ENCODE measurements around the gene PTGES2. TPM values are rescaled to one million over a fixed set of nuclear protein-coding genes. Genes with fewer than 3 reads are reported as not detected.
A peak's percentile ranks its signal among the peaks of the same experiment; 100 is the strongest.

The PTGES2 gene
- total RNA-seq, 1 donor from 2014 or later, result 44.1 TPM

- no peak for DNase-seq (ENCODE audit: low read depth)
- Mint-ChIP-seq H3K9me3 (ENCODE audit: unreplicated experiment) (no peaks in the 10 kb centered on the region), H3K4me3 (ENCODE audit: unreplicated experiment) (peak overlapping the region; percentile 40), H3K4me1 (ENCODE audit: low read depth, unreplicated experiment) (peaks cover 6% of the 10 kb centered on the region), H3K27ac (ENCODE audit: unreplicated experiment) (no peak overlapping the region), H3K27me3 (ENCODE audit: low read depth, unreplicated experiment) (peaks cover 38% of the 10 kb centered on the region), H3K36me3 (ENCODE audit: low read depth, unreplicated experiment) (no peaks in the 10 kb centered on the region)
- no peak overlapping the region for H3K9ac ChIP-seq (ENCODE audit: low read length)
- H3K9me3 ChIP-seq (ENCODE audit: insufficient read depth, low read depth, low read length), result no peaks in the 10 kb centered on the region
- no peak for FAIRE-seq
- no peak overlapping the region for H3K27ac ChIP-seq (ENCODE audit: low read depth, low read length)
- H3K4me1 ChIP-seq (ENCODE audit: insufficient read depth, low read length), result no peaks in the 10 kb centered on the region
- H3K4me2 ChIP-seq (ENCODE audit: low read length), result no peak overlapping the region
- H4K20me1 ChIP-seq (ENCODE audit: insufficient read depth, low read length), result no peaks in the 10 kb centered on the region
- no peak overlapping the region for H3K4me3 ChIP-seq (ENCODE audit: insufficient read depth, low read depth, low read length)
- no peak overlapping the region for H2AFZ ChIP-seq (ENCODE audit: low read depth, low read length)
- TF ChIP-seq EZH2 (IDR thresholded peaks at IDR 0.05; ENCODE audit: insufficient read depth, low read length) (no peak), CTCF (IDR thresholded peaks at IDR 0.05; ENCODE audit: insufficient read depth, low read depth, low read length) (no peak)
- no peaks in the 10 kb centered on the region for H3K79me2 ChIP-seq (ENCODE audit: insufficient read depth, low read length)
- no peaks in the 10 kb centered on the region for H3K27me3 ChIP-seq (ENCODE audit: insufficient read depth, low read length)
- no peaks in the 10 kb centered on the region for H3K36me3 ChIP-seq (ENCODE audit: insufficient read depth, low read length)
Measured at GRCh38 chr9:128151309-128152132, 24.0 kb upstream of the PTGES2 start.

DNA sequence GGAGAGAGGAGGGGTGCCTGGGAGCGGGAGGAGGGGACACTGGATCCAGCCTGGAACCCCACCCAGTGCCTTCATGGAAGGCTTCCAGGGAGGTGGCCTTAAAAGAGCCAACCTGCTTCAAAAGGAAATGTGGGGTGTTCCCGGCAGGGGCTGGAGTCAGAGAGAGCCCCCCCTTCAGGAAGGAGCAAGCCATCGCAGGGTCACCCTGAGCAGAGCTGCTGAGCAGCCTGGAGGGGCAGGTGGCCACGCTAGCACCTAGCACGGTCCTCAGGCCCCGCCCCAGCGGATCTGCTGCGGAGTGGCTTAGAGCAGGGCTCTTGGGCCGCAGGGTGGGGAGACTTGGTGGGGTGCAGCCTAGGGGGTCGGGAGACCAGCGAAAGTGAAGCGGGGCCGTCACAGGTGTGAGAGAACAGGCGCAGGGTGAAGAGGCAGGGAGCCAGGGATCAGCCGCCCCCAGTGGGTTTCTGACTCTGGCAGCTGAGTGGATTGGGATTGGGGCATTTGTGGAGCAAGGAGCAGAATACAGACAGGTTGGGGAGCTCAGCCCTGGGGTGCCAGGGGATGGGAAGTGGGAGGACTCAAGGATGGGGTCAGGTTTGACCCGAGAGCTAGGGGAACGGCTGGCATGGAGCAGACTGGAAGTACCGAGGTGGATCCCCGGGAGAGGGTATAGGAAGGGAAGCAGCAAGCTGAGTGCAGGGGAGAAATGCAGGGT is 23.2 kb upstream of the PTGES2 start:
- H3K27me3 Mint-ChIP-seq (ENCODE audit: low read depth, unreplicated experiment), result peaks cover 39% of the 10 kb centered on the region
- H3K27ac Mint-ChIP-seq (ENCODE audit: unreplicated experiment), result no peak overlapping the region
- no peak overlapping the region for H3K4me3 ChIP-seq (ENCODE audit: insufficient read depth, low read depth, low read length)
- no peak overlapping the region for H3K9ac ChIP-seq (ENCODE audit: low read length)
- H3K27me3 ChIP-seq (ENCODE audit: insufficient read depth, low read length), result no peaks in the 10 kb centered on the region
- H3K4me1 ChIP-seq (ENCODE audit: insufficient read depth, low read length), result no peaks in the 10 kb centered on the region
- no peaks in the 10 kb centered on the region for H3K79me2 ChIP-seq (ENCODE audit: insufficient read depth, low read length)
- H4K20me1 ChIP-seq (ENCODE audit: insufficient read depth, low read length), result no peaks in the 10 kb centered on the region
- TF ChIP-seq EZH2 (IDR thresholded peaks at IDR 0.05; ENCODE audit: insufficient read depth, low read length) (no peak), CTCF (IDR thresholded peaks at IDR 0.05; ENCODE audit: insufficient read depth, low read depth, low read length) (no peak)
- H3K36me3 ChIP-seq (ENCODE audit: insufficient read depth, low read length), result no peaks in the 10 kb centered on the region
- DNase-seq (ENCODE audit: low read depth) (no peak), FAIRE-seq (no peak)
- no peaks in the 10 kb centered on the region for H3K9me3 ChIP-seq (ENCODE audit: insufficient read depth, low read depth, low read length)
- no peak overlapping the region for H3K27ac ChIP-seq (ENCODE audit: low read depth, low read length)
- peaks cover 6% of the 10 kb centered on the region for H3K4me1 Mint-ChIP-seq (ENCODE audit: low read depth, unreplicated experiment)
- H3K4me2 ChIP-seq (ENCODE audit: low read length), result no peak overlapping the region
- no peaks in the 10 kb centered on the region for H3K9me3 Mint-ChIP-seq (ENCODE audit: unreplicated experiment)
- no peaks in the 10 kb centered on the region for H3K36me3 Mint-ChIP-seq (ENCODE audit: low read depth, unreplicated experiment)
- no peak overlapping the region for H2AFZ ChIP-seq (ENCODE audit: low read depth, low read length)
- no peak overlapping the region for H3K4me3 Mint-ChIP-seq (ENCODE audit: unreplicated experiment)
